ENCODE results near the gene SYTL3. TPM values are rescaled to one million over a fixed set of nuclear protein-coding genes. Genes with fewer than 3 reads are reported as not detected.

SYTL3 gene
- total and polyA plus RNA-seq, 10 of the 15 experiments (the other 5 are each of a cell fraction or from before 2014, with no cell fraction given) = 3.3 to 12.1 (median 6.9) TPM

GRCh38 chr6:158756977-158757752, 107.3 kb downstream of the SYTL3 start (continued):
- TF ChIP-seq USF1 (IDR thresholded peaks at IDR 0.05; ENCODE audit: borderline replicate concordance, extremely low read length, insufficient read depth, low read depth, low read length) = no peak
- TF ChIP-seq RELB (IDR thresholded peaks at IDR 0.05; ENCODE audit: low read depth) = no peak
- TF ChIP-seq MTA3 (IDR thresholded peaks at IDR 0.05; ENCODE audit: borderline replicate concordance, low read length) = no peak

GRCh38 chr6:158757753-158758090, 107.9 kb downstream of the SYTL3 start:
- in situ Hi-C loops (cut with MboI) = no loop called here
- CTCF ChIA-PET = no interaction called here
- 75% methylated on average over 9 of the region's 9 CpGs for WGBS (ENCODE audit: insufficient coverage, insufficient replicate concordance, low lambda C conversion rate, missing lambda C conversion rate)

More at GRCh38 chr6:158757753-158758090, 107.9 kb downstream of the SYTL3 start:
- Histone ChIP-seq H3K4me3 (no peak overlapping the region), H4K20me1 (ENCODE audit: control insufficient read depth, insufficient read depth) (no peaks in the 10 kb centered on the region), H3K9ac (ENCODE audit: control insufficient read depth, insufficient read depth, low read length) (no peak overlapping the region), H3K4me1 (ENCODE audit: control insufficient read depth, insufficient read depth, low read length) (no peaks in the 10 kb centered on the region), H2AFZ (ENCODE audit: control insufficient read depth, low read depth, low read length) (no peak overlapping the region), H3K9me3 (replicated peaks; ENCODE audit: control insufficient read depth, insufficient read depth, low read length) (no peaks in the 10 kb centered on the region), H3K79me2 (ENCODE audit: control insufficient read depth, insufficient read depth, low read length) (no peaks in the 10 kb centered on the region), H3K27me3 (replicated peaks in 1 of 2; ENCODE audit: control insufficient read depth in 2 of 2, insufficient read depth in 2 of 2, low read length in 1 of 2) (no peaks in the 10 kb centered on the region), H3K36me3 (ENCODE audit: control insufficient read depth in 2 of 2, insufficient read depth in 2 of 2, low read length in 1 of 2) (no peaks in the 10 kb centered on the region), H3K4me2 (ENCODE audit: control insufficient read depth, insufficient read depth) (no peak overlapping the region), H3K27ac (ENCODE audit: control insufficient read depth, insufficient read depth) (no peak overlapping the region)
- RAD21 ChIA-PET (ENCODE audit: unreplicated experiment) = no interaction called here
- POLR2A ChIA-PET = no interaction called here
- no peak for FAIRE-seq
- no peak for ATAC-seq
- no peak for DNase-seq (ENCODE audit: low read depth, low spot score)
- intact Hi-C loops (cut with micrococcal nuclease; ENCODE audit: unreplicated experiment) = no loop called here
- SMC1A ChIA-PET (ENCODE audit: uncharacterized antibody, unreplicated experiment) = interaction anchor here (0.8 to 1.4 kb wide), 3 partner anchors 10 to 216 kb away, joined by 3 to 4 read pairs (median 3); no protein-coding TSS in a partner anchor
- TF ChIP-seq HCFC1 (IDR thresholded peaks at IDR 0.05; ENCODE audit: low read length) = no peak
- no peak for TF ChIP-seq CBX5 (IDR thresholded peaks at IDR 0.05; ENCODE audit: low read depth)
- TF ChIP-seq E4F1 (IDR thresholded peaks at IDR 0.05; ENCODE audit: borderline replicate concordance, partially characterized antibody) = no peak
- TF ChIP-seq NFIC (IDR thresholded peaks at IDR 0.05; ENCODE audit: low read depth, low read length) = no peak
- TF ChIP-seq ZNF207 (IDR thresholded peaks at IDR 0.05; ENCODE audit: borderline replicate concordance) = no peak
- TF ChIP-seq TBL1XR1 (IDR thresholded peaks at IDR 0.05; ENCODE audit: low read depth, low read length) = no peak
- TF ChIP-seq CBFB (IDR thresholded peaks at IDR 0.05; ENCODE audit: low read depth) = no peak
- no peak for TF ChIP-seq SUPT20H (IDR thresholded peaks at IDR 0.05; ENCODE audit: borderline replicate concordance, control insufficient read depth, low read depth, low read length)
- no peak for TF ChIP-seq BCL11A (IDR thresholded peaks at IDR 0.05; ENCODE audit: low read depth, low read length)
- no peak for TF ChIP-seq NR2C2 (IDR thresholded peaks at IDR 0.05; ENCODE audit: borderline replicate concordance, control insufficient read depth, insufficient read length, low read depth)
- BruUV-seq (replicated peaks) = no TSS peak

All from GM12878 (cell line).